Activated B cell treated with CpG ODN at 0.5 μM for 24 hours (primary cell): ENCODE data around the gene ADAMTSL3. TPM values are rescaled to one million over a fixed set of nuclear protein-coding genes. Genes with fewer than 3 reads are reported as not detected.

Source experiments
- ATAC-seq: fragments of 200-7000 bp; cut with Tn5 transposase; one replicate; pipeline ENCODE4 v1.10.0; 2021; ENCODE audit warnings: low read depth, mild to moderate bottlenecking, moderate library complexity
- CTCF ChIA-PET: fragments of 350-600 bp; sonication (Branson Sonifier 250); formaldehyde crosslinking; loops from one replicate; lab custom pipeline; 2021; ENCODE audit warnings: antibody characterized with exemption; lab: Charles Lee
- POLR2A ChIA-PET: fragments of 350-600 bp; sonication (Branson Sonifier 250); formaldehyde crosslinking; loops from one replicate; lab custom pipeline; 2021; ENCODE audit warnings: antibody characterized with exemption; lab: Charles Lee
- DNase-seq: peaks from one replicate; pipeline ENCODE4 v3.0.0; 2022
- H3K27ac Mint-ChIP-seq: one replicate; pipeline ENCODE4 v1.8.0; 2020; ENCODE audit warnings: mixed read lengths
- H3K27me3 Mint-ChIP-seq: one replicate; pipeline ENCODE4 v1.8.0; 2021; ENCODE audit warnings: mixed read lengths
- H3K36me3 Mint-ChIP-seq: one replicate; pipeline ENCODE4 v1.8.0; 2021; ENCODE audit warnings: low read depth, mixed read lengths
- H3K4me1 Mint-ChIP-seq: one replicate; pipeline ENCODE4 v1.8.0; 2021; ENCODE audit warnings: mixed read lengths
- H3K4me3 Mint-ChIP-seq: one replicate; pipeline ENCODE4 v1.8.0; 2020; ENCODE audit warnings: mild to moderate bottlenecking, mixed read lengths
- H3K9me3 Mint-ChIP-seq: one replicate; pipeline ENCODE4 v1.8.0; 2020; ENCODE audit warnings: mixed read lengths
- intact Hi-C: fragments of 100-400 bp; cut with micrococcal nuclease; formaldehyde crosslinking; loops from one replicate; pipeline ENCODE4 v1.15.1; 2024
- total RNA-seq: library from RNA; stranded (reverse); gene quantifications from 2 replicates; pipeline ENCODE4 v1.2.3, GENCODE V29; 2022
- TF ChIP-seq, protein P1 (sequence below): fragments of 200-600 bp; IDR thresholded peaks from one replicate; pipeline ENCODE4 v1.8.0; 2022; ENCODE audit warnings: antibody characterized with exemption, mild to moderate bottlenecking

Gene ADAMTSL3
- total RNA-seq, 1 donor from 2014 or later, result not detected

DNA sequence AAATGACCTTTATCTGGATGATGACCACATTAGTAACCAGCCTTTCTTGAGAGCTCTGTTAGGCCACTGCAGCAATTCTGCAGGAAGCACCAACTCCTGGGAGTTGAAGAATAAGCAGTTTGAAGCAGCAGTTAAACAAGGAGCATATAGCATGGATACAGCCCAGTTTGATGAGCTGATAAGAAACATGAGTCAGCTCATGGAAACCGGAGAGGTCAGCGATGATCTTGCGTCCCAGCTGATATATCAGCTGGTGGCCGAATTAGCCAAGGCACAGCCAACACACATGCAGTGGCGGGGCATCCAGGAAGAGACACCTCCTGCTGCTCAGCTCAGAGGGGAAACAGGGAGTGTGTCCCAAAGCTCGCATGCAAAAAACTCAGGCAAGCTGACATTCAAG, 328.8 kb downstream of the ADAMTSL3 start:
- ATAC-seq (no peak), DNase-seq (no peak)
- Mint-ChIP-seq H3K36me3 (no peaks in the 10 kb centered on the region), H3K27me3 (no peaks in the 10 kb centered on the region), H3K4me1 (peaks cover 8% of the 10 kb centered on the region), H3K4me3 (no peak overlapping the region), H3K27ac (no peak overlapping the region), H3K9me3 (no peaks in the 10 kb centered on the region)
- POLR2A ChIA-PET, result no interaction called here
- CTCF ChIA-PET, result no interaction called here
- TF ChIP-seq, protein P1, sequence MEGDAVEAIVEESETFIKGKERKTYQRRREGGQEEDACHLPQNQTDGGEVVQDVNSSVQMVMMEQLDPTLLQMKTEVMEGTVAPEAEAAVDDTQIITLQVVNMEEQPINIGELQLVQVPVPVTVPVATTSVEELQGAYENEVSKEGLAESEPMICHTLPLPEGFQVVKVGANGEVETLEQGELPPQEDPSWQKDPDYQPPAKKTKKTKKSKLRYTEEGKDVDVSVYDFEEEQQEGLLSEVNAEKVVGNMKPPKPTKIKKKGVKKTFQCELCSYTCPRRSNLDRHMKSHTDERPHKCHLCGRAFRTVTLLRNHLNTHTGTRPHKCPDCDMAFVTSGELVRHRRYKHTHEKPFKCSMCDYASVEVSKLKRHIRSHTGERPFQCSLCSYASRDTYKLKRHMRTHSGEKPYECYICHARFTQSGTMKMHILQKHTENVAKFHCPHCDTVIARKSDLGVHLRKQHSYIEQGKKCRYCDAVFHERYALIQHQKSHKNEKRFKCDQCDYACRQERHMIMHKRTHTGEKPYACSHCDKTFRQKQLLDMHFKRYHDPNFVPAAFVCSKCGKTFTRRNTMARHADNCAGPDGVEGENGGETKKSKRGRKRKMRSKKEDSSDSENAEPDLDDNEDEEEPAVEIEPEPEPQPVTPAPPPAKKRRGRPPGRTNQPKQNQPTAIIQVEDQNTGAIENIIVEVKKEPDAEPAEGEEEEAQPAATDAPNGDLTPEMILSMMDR, result no peak
- intact Hi-C loops, result no loop called here

DNA sequence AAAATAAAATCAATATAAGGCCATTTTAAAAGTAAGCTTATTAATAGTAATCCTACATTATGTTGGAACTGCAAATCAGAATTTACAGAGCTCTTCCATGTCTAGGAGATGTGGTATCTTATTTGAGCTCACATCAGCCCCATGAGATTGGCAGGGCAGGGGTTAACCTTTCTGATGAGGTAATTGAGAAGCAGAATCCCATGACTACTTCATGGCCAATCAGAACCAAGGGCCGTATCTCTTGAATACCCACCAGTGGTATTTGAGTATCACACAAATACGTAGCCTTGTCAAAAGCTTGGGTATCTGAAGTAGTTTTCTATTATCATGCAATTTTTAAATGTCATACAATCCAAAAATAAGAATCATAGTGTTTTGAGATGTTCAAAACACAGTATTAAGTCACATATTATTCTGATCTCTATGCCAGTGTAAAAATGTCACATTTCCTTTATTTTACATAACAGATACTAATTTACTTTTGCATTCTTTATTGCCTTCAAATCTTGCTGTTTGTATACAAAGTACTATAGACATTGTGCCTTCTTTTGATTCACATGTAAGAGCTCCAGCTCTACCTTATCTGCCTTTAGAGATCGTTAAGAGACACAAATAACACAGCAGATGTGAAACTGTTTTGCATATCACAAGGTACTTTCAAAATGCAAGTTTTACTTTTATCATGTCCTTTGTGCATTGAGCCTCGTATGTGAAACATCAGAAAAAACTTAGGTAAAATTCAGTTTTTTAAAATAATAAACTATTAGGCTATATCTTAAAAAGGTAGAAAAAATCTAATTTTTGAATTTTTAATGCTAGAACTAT, 329.9 kb downstream of the ADAMTSL3 start:
- intact Hi-C loops, result no loop called here
- H3K9me3 Mint-ChIP-seq, result no peaks in the 10 kb centered on the region
- H3K4me1 Mint-ChIP-seq, result peaks cover 8% of the 10 kb centered on the region
- peak overlapping the region; percentile 17 for H3K4me3 Mint-ChIP-seq
- TF ChIP-seq, protein P1, result no peak
- H3K27me3 Mint-ChIP-seq, result no peaks in the 10 kb centered on the region
- CTCF ChIA-PET, result no interaction called here
- no peaks in the 10 kb centered on the region for H3K36me3 Mint-ChIP-seq
- POLR2A ChIA-PET, result no interaction called here
- peak overlapping the region; percentile 75 for H3K27ac Mint-ChIP-seq
- ATAC-seq (peak; percentile 49), DNase-seq (no peak)

DNA sequence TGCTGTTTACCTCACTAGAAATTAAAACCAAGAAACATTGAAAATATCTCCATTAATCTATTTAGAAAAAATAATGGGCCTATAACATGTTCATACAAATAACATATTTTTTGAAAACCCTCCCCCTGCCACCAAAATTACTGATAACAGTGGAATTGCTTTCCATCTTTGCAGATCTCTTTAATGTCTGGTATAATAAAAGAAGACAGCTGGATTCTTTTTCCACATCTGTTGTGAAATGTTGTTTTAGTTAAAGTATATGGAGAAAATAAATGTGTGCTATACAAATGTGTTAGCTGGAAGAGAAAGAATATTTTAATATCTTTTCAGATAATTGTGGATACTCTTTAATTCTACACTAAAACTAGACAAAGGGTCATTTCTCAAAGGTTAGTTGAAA, 330.7 kb downstream of the ADAMTSL3 start:
- ChIA-PET CTCF (no interaction called here), POLR2A (no interaction called here)
- Mint-ChIP-seq H3K9me3 (no peaks in the 10 kb centered on the region), H3K4me3 (no peak overlapping the region), H3K27me3 (no peaks in the 10 kb centered on the region), H3K27ac (no peak overlapping the region), H3K4me1 (peaks cover 8% of the 10 kb centered on the region), H3K36me3 (no peaks in the 10 kb centered on the region)
- intact Hi-C loops, result no loop called here
- DNase-seq (no peak), ATAC-seq (no peak)
- TF ChIP-seq, protein P1, result no peak

DNA sequence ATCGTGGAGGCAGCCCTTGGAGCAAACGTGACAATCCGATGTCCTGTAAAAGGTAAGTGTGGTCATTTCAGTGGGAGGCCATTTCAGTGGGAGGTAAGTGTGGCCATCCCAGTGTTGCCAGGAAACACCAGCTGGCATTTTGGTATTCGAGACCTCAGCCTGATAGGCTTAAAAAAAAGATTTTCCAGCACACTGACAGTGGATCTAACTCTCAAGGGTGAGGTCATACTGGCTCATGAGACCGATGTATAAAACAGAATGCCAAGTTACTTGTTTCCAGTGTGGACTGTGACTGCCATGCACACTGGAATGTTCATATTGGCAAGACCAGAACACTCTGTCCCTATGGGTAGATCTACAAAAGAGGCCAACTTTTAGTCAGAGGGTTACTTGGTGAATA, 337.2 kb downstream of the ADAMTSL3 start:
- Mint-ChIP-seq H3K9me3 (no peaks in the 10 kb centered on the region), H3K27me3 (no peaks in the 10 kb centered on the region), H3K4me1 (peaks cover 2% of the 10 kb centered on the region), H3K36me3 (no peaks in the 10 kb centered on the region), H3K4me3 (no peak overlapping the region), H3K27ac (no peak overlapping the region)
- TF ChIP-seq, protein P1, result no peak
- DNase-seq (no peak), ATAC-seq (no peak)
- CTCF ChIA-PET, result no interaction called here
- intact Hi-C loops, result no loop called here
- POLR2A ChIA-PET, result no interaction called here

DNA sequence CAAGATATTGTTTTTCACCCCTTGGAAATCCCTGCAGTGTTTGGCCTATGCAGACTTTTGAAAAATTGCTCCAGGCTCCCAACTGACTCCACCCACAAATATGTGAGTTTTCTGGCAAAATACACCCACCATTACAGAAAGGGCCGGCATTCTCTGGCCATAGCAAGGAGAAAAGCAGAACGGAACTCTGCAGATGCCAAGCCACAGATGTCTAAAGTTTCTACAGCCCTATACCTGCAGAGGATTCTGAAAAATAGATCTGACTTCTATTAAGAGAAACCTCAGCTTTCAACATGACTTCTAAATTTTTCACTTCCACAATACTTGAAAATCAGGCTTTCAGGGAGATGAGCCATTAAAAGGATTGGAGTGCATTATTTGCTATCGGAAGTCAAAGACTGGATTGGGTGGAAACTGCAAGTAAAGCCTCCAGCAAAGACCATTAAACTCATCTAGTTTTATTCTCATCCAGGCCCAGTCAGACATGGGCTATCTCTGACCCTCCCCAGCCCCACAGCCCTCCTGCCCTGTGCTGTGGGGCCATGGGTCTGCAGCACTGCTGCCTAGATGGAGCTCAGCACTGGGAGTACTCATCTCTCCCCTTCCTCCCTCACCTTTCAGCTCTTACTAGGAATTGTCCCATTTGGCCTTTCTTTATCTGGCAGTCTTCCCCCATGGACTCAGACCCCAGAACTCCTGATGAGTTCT, 338.6 kb downstream of the ADAMTSL3 start:
- CTCF ChIA-PET, result no interaction called here
- Mint-ChIP-seq H3K27me3 (no peaks in the 10 kb centered on the region), H3K27ac (no peak overlapping the region), H3K36me3 (no peaks in the 10 kb centered on the region), H3K4me3 (no peak overlapping the region), H3K9me3 (no peaks in the 10 kb centered on the region), H3K4me1 (peaks cover 2% of the 10 kb centered on the region)
- TF ChIP-seq, protein P1, result no peak
- ATAC-seq (no peak), DNase-seq (no peak)
- POLR2A ChIA-PET, result no interaction called here
- intact Hi-C loops, result no loop called here
